ENCODE data around the gene TMEM272.

- no peak for TF ChIP-seq CTCF (IDR thresholded peaks at IDR 0.05; ENCODE audit: borderline replicate concordance, extremely low read depth, low read length, poor library complexity, severe bottlenecking)
- no peak for TF ChIP-seq EZH2 (IDR thresholded peaks at IDR 0.05; ENCODE audit: borderline replicate concordance, low read depth, low read length, severe bottlenecking)
Measured at GRCh38 chr13:51856998-51857397, 12.0 kb upstream of the TMEM272 start.
